K562 (cell line): ENCODE data around the gene NOCT. TPM values are rescaled to one million over a fixed set of nuclear protein-coding genes. Genes with fewer than 3 reads are reported as not detected.

Experiments
- EP400 ChIP-seq: fragments of 450-650 bp; IDR thresholded peaks from 2 replicates; pipeline ENCODE4 v1.6.1; 2017; ENCODE audit warnings: antibody characterized with exemption, mild to moderate bottlenecking, moderate library complexity
- FOXA1 ChIP-seq: fragments of 450-650 bp; IDR thresholded peaks from 2 replicates; pipeline ENCODE4 v1.6.1; 2016; ENCODE audit warnings: mild to moderate bottlenecking, borderline replicate concordance
- TEAD2 ChIP-seq: fragments of 450-650 bp; IDR thresholded peaks from 2 replicates; pipeline ENCODE4 v1.6.1; 2016; ENCODE audit warnings: missing genetic modification characterization, control low read depth, missing compliant biosample characterization
- TRIM28 ChIP-seq: fragments of 450-650 bp; IDR thresholded peaks from 2 replicates; pipeline ENCODE4 v1.6.1; 2017
- UBTF ChIP-seq, 2 experiments: IDR thresholded peaks; 2 replicates each; pipeline ENCODE4 v1.6.1; 2012; ENCODE audit warnings: improper control_type of control experiment in 2 of 2, low read depth in 2 of 2, low read length in 2 of 2, borderline replicate concordance in 1 of 2
- ZNF311 ChIP-seq: fragments of 250-450 bp; sonication (Bioruptor Pico); IDR thresholded peaks from 2 replicates; pipeline ENCODE4 v1.4.0; 2020; ENCODE audit warnings: mild to moderate bottlenecking, moderate library complexity
- ZNF407 ChIP-seq: fragments of 450-650 bp; IDR thresholded peaks from 2 replicates; pipeline ENCODE4 v1.6.1; 2016; ENCODE audit warnings: low read depth
- polyA plus RNA-seq, 8 experiments: library from polyadenylated mRNA; depleted of rRNA in 4 of 8; stranded (reverse) in 5 of 8; unstranded in 3 of 8; fragments of >200 nt; fragmentation: Nextera tagmentation in 2 of 8; fragmentation: Illumina TruSeq in 1 of 8; extraction: Ambion mirVana in 2 of 8; extraction: Trizol in 1 of 8; gene quantifications; 2 replicates each; pipeline versions ENCODE4 v1.2.1 to v1.2.3, GENCODE V29; 2011 to 2014; ENCODE audit warnings: inconsistent platforms in 1 of 8, missing spikeins in 1 of 8
- total RNA-seq, 7 experiments: library from RNA; depleted of rRNA in 6 of 7; stranded (reverse); fragments of >200 nt in 6 of 7; fragmentation: Illumina TruSeq in 2 of 7; extraction: Trizol in 2 of 7; gene quantifications; 2 replicates each; pipeline versions ENCODE4 v1.2.1 to v1.2.3, GENCODE V29; 2011 to 2021; ENCODE audit warnings: low replicate concordance in 1 of 7
- TF ChIP-seq, protein P1 (sequence below): fragments of 250-450 bp; sonication (Bioruptor Pico); IDR thresholded peaks from 2 replicates; pipeline ENCODE4 v1.8.0; 2021; ENCODE audit warnings: moderate library complexity, mild to moderate bottlenecking, inconsistent platforms
- TF ChIP-seq, protein P2 (sequence below): sonication (generic); formaldehyde crosslinking; IDR thresholded peaks from 2 replicates; pipeline ENCODE4 v1.8.1; 2023; ENCODE audit warnings: mild to moderate bottlenecking, missing genetic modification reagents
- TF ChIP-seq, protein P3 (sequence below): fragments of 450-650 bp; formaldehyde crosslinking; IDR thresholded peaks from 2 replicates; pipeline ENCODE4 v1.4.0; 2020; ENCODE audit warnings: mild to moderate bottlenecking, moderate library complexity

NOCT gene
- total and polyA plus RNA-seq, 9 of the 15 experiments (the other 6 are each of a cell fraction or from before 2014, with no cell fraction given): 1.3 to 20.2 (median 11.1) TPM

DNA sequence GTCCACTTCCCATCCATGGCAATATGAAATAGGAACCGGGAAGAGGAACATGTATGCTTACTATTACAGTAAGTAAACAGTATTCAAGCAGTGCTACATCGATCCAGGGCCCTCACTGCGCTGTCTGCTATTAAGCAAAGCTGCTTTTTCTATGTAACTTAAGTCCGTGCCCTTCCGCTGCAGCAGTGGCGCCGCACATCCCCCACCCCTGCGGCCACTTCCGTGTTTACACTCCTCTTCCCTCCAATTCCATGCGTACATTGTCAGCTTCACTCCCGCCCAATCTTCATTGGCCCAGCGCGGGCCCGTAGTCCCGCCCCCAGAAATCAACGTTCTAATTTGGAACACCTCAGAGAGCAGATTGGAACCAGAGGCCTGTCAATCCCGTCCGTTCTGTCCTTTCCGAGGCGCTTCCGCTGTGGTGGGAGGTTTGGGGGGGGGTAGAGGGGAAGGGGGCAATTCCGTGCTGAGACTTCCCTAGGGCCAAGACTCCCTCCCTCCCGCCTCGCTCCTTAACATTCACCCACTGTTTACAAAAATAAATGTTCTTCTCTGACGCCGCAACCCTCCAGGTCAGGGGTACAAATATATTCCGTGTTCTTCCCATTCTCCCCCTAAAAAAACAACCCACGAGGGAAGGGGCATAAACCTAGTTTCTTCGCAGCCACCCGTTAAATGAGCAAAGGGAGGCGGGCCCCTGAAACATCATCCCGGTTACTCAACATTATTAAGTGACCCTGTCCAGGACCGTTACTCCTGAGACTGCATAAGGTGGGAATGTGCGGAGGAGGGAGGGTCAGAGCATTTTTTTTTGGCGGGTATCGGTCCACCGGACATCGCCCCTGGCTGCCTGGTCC lies 67.4 kb downstream of the NOCT start (continued):
- TF ChIP-seq, protein P1, sequence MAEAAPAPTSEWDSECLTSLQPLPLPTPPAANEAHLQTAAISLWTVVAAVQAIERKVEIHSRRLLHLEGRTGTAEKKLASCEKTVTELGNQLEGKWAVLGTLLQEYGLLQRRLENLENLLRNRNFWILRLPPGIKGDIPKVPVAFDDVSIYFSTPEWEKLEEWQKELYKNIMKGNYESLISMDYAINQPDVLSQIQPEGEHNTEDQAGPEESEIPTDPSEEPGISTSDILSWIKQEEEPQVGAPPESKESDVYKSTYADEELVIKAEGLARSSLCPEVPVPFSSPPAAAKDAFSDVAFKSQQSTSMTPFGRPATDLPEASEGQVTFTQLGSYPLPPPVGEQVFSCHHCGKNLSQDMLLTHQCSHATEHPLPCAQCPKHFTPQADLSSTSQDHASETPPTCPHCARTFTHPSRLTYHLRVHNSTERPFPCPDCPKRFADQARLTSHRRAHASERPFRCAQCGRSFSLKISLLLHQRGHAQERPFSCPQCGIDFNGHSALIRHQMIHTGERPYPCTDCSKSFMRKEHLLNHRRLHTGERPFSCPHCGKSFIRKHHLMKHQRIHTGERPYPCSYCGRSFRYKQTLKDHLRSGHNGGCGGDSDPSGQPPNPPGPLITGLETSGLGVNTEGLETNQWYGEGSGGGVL: no peak
- TF ChIP-seq, protein P2, sequence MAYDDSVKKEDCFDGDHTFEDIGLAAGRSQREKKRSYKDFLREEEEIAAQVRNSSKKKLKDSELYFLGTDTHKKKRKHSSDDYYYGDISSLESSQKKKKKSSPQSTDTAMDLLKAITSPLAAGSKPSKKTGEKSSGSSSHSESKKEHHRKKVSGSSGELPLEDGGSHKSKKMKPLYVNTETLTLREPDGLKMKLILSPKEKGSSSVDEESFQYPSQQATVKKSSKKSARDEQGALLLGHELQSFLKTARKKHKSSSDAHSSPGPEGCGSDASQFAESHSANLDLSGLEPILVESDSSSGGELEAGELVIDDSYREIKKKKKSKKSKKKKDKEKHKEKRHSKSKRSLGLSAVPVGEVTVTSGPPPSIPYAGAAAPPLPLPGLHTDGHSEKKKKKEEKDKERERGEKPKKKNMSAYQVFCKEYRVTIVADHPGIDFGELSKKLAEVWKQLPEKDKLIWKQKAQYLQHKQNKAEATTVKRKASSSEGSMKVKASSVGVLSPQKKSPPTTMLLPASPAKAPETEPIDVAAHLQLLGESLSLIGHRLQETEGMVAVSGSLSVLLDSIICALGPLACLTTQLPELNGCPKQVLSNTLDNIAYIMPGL (CRISPR knock-in tag): no peak
- TF ChIP-seq EP400: peak; percentile 82
- no peak for TF ChIP-seq TEAD2 (tag)
- no peak for TF ChIP-seq FOXA1
- TF ChIP-seq ZNF407: peak; percentile 33; the same call in 1 of the 2 replicates
- no peak; a peak in 1 of 4 replicates for TF ChIP-seq UBTF (IDR thresholded peaks at IDR 0.05; ENCODE audit: borderline replicate concordance in 1 of 2, low read depth in 2 of 2, low read length in 2 of 2)
- no peak for TF ChIP-seq ZNF311 (CRISPR knock-in tag)
- TF ChIP-seq, protein P3, sequence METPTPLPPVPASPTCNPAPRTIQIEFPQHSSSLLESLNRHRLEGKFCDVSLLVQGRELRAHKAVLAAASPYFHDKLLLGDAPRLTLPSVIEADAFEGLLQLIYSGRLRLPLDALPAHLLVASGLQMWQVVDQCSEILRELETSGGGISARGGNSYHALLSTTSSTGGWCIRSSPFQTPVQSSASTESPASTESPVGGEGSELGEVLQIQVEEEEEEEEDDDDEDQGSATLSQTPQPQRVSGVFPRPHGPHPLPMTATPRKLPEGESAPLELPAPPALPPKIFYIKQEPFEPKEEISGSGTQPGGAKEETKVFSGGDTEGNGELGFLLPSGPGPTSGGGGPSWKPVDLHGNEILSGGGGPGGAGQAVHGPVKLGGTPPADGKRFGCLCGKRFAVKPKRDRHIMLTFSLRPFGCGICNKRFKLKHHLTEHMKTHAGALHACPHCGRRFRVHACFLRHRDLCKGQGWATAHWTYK: 0 out of 2 replicates have a peak, but pooled peaks have one; percentile 36
- peak; percentile 24; the same call in 1 of the 2 replicates for TF ChIP-seq TRIM28
